Measurements from ENCODE around the gene TRAF3IP3.

TRAF3IP3 gene

DNA sequence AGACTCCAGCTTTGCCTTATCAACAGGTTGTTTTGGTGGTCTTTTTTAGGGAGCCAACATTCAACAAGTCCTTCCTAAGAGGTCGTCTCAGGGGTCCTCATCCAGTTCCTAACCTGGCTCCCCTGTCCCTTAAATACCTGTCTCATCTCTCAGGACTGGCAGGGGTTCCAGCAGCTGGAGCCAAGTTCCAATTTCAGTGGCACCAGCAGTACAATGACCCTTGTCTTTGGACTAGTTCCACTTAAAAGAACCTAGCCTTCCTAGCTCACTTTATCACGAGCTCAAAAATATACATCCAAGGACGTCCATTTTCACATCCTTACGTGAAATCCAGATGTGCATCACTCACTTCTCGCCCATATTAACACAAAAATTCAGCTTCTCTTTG is 18.7 kb upstream of the TRAF3IP3 start:
- DNase-seq (ENCODE audit: low read depth, low spot score), result no peak

DNA sequence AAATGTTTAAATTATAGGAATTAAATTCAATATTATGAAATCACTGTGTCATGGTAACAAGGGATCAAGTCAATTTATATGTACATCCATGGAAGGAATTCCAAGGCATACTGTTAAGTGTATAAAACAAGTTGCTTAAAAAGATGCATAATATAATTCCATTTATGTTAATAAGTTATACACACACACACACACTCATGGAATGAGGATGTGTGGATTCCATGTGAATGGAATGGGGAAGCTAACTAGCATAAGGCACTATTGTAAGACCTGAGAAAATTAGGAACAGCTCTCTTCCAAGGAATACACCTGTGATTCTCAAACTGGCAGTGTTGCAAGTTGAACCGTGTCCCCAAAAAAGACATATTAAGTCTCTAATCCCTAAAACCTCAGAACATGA is 17.6 kb upstream of the TRAF3IP3 start:
- DNase-seq (ENCODE audit: low read depth, low spot score), result no peak

DNA sequence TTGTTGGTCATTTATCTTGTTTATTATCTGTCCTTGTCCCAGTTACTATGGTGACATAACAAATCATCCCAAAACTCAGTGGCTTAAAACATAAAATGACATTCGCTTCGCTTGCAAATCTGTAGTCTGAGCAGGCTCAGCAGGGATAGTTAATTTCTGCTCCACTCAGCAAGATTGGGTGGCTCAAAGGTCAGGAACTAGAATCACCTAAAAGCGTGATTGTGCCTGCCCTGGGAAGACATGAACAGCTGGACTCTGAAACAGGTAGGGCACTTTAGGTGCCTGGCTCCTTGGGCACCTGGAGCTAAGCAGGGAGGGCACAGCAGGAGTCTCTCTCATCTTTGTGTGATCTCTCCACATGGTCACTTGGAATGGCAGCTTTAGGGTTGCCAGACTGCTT is 14.7 kb upstream of the TRAF3IP3 start:
- no peak for DNase-seq (ENCODE audit: low read depth, low spot score)

DNA sequence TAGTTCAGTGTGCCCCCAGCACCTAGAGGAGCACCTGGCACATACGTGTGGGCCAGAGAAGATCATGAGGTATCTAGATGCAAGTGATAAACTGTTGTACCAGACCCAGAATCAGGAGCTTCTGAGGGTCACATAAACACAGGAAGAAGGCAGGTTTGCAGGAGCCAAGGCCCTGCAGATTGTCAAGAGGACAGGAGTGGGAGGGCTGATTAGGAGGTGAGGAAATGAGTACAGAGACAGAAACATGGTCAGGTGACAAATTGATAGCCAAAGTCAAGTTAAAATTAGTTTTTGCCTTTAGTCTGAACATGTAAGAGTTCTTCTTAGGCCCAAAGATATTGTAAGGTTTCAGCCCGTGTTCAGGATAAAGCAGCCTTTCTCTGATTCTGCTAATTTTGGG is 14.0 kb upstream of the TRAF3IP3 start:
- DNase-seq (ENCODE audit: low read depth, low spot score), result no peak

DNA sequence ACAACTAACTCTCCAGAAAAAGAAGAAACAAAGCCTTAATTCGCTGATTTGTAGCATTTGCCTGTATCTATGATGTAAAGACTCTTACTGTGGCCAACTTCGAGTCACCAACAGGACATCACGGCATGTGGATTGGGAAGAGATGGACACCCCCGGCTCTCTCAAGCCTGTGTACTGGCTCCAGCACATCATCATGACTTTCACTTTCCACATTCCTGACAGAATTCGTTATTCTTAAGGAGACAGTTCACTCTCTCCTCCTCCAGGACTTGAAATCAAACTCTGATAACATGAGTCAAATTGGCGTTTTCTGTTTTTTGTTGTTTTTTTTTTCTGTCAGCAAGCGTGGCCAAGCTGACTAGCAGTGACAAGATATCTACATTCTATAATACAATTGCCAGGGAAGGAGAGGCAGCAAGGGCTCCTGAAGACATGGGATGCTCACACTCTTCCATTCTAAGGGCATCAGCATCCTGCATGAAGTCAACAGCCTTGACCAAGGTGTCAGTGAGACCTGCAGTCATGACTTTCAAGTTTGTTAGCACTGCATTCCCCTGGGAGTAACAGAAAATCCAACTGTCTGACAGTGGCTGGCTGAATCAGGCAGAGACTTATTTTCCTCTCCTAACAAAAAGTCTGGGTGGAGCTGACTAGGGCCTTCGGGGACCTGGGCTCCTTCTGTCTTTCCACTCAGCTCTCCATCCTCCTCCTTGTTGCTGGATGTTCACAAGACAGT is 13.3 kb upstream of the TRAF3IP3 start:
- DNase-seq (ENCODE audit: low read depth, low spot score), result no peak

DNA sequence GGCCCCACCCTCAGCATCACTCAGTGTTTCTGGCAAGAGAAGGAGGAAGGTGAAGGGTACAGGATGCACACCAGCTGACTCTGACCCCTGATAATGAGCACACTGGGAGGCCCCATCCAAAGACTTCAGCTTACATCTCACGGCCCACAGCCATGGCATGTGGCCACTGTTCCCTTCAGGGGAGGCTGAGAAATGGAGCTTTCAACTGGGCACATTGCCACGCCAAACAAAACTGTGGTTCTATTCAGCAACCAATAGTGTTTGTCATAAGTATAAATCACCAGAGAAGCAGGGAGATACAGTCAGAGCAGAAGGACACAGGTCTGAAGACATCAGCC is 12.7 kb upstream of the TRAF3IP3 start:
- no peak for DNase-seq (ENCODE audit: low read depth, low spot score)

DNA sequence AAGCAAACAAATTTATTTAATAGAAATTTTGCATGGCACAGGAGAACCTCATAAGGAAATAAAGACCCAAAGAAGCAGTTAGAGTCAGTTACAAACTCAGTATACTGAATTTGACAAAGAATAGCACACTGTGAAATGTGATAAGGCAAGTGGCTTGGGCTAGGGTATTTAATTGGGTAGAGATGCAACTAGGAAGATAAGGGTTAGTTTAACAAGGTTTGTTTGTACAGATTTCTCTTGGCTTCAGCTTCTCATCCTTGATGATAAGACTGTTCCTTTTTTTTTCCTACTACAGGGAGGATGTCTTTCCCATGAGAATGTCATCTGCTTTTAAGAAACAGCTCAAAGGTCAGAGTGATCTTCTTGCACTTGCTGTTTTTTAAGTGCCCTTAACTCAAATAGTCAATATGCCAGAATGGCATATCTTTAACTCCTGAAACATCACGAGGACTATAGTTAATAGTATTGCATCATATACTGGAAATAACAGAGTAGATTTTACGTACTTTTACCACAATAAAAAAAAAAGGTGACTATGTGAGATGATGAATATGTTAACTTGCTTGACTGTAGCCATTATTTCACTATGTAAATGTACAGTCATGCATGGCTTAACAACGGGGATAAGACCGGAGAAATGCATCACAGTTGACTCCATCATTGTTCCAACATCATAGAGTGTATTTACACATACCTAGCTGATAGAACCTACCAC is 9.2 kb upstream of the TRAF3IP3 start:
- DNase-seq (ENCODE audit: low read depth, low spot score), result no peak

DNA sequence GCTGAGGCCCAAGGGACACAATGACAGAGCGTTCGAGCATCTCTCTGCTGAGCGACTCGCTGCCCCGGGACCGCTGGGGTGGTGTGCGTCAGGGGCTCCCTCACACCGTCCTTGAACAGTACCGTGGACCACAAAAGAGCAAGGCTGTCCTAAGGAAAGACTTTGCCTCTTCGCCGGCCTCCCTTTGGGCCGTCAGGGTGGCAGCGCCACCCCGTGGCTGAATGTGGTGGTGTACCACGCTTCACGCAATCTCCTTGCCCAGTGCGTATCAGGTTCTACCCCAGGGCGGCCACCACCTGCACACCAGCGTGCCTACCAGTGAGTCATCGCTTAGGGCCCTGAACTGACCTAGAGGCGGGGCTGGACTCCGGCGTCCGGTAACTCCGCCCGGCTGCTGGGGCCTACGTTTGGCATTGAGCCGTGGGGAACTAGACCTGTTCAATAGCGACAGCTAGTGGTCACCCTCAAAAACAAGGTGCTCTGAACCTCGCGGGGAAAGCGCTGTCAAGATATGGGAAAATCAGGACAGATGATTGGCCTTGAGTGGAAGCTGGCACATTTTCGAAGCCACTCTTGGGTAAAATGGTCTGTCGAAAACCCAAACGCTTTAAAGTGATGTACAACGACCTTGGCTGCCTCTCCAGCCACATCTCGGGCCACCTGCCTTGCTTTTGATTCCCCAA is 8.1 kb upstream of the TRAF3IP3 start:
- DNase-seq (ENCODE audit: low read depth, low spot score), result peak; percentile 99

DNA sequence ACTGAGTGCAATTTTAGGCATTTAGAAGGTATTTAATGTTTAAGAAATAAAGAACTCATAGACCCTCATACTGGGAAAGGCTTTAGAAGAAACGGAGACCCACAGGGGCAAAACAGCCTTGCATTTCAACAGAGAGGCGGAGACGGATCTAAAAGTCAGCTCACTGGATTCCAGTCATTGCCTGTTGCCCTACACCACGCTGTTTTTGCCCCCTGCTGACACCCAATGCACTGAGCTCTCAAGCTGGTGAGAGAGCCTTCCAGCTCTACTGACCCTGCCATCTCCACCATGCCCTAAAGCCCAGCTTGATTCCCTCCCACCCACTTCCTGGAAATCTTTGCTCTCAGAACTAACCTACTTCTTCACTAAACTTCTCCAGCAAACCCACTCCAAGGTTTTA is 7.2 kb upstream of the TRAF3IP3 start:
- peak; percentile 20 for DNase-seq (ENCODE audit: low read depth, low spot score)

DNA sequence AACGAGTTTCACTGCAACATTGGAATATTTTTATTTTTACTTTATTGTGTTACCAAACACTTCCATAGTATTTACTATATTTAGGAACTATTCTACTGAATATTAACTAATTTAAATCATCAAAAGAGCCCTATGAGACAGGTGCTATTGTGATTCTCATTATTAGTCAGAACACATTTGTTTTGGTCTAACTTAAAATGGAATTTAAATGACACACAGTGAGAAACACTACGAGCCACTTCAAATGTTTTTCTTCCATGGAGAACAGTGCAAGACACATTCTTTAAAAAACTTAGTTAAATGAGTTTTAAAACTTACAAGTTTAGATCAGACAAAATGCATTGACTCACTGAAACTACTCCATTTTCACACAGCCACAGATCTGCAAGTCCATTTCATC is 6.6 kb upstream of the TRAF3IP3 start:
- no peak for DNase-seq (ENCODE audit: low read depth, low spot score)

DNA sequence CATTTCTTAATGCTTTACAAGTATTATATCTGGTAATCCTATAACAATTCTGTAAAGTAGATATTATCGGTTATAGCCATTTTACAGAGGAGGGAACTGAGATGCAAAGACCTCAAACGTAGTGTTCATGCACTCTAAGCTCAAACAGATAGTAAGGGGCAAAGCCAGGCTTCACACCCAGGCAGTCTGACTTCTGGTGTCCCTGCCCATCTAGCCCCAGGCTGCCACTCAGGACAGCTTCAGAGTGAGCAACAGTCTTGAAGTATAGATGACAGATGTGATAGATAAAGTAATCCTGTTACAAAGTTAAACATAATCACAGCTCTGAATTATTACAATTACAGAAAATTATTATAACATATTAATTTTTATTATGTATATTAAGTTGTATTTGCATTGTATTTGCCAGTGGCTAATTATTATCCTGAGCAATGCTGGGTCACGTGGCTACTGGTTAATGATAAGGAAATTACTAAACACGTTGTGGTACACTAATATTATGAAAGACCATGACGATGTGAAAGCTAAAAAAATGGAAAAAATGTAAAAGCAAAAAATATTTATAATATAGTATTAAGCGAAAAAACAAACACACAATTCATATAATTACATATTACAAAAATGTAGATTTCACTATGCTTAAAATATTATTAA is 6.1 kb upstream of the TRAF3IP3 start:
- DNase-seq (ENCODE audit: low read depth, low spot score), result no peak

DNA sequence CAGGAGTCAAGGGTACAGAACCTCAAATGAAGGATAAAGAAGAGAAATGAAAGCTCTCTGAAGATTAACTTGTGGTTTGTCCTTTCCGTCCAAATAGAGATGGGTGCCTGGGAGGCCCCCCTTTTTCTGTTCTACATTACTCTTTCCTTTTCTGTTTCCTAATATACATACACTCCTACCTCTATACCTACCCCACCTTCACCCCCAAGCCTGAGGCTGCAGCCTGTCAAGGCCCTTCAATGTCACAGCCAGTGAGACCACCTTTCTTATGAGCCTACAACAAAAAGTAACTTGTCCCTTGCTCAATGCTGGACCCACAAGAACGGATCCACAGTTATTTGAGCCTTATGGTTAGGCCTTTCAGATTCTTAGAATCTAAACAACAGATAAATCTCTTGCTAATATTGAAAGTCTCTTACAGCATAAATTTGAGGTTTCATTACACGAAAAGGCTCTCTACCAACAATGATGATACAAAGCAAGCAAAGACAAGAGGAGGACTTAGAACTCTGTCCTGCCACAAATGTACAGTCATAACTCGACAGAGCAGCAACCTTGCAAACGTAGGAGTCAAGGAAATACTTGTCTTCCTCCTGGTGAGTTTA is 4.1 kb upstream of the TRAF3IP3 start:
- DNase-seq (ENCODE audit: low read depth, low spot score), result no peak

DNA sequence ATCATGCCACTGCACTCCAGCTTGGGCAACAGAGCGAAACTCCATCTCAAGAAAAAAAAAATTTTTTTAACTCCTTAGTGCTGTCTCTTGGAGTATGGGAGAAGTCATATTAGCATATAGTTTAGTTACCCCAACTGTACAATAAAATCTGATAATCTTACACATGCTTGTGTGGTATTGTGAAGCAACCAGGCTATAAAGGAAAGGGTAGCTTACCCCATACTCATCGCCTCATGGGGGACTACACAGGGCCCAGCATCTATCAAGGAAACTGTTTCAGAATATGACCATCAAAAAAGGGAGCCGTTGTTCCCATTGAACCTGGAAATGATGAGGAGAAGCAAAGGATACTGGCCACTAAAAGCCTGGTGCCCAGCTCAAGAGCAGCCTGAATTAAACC is 3.0 kb upstream of the TRAF3IP3 start:
- no peak for DNase-seq (ENCODE audit: low read depth, low spot score)

DNA sequence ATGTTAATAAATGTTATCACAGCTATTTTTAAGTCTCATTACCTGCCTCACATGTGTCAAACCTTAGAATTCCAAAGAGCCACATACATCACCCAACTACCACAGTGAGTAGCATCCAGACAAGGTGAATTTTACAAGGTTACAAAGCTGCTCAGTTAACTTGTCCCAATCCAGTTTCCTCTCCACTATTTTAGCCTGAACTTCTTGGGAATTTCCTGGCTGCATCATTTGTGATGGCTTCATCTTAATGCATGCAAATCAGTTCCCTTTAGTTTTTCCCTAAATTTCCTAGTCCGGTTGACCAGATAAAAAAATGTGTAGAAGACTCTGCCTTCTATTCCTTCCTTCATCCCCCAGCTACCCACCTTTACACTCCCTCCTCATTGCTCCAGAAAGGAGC is 597 bp upstream of the TRAF3IP3 start:
- DNase-seq (ENCODE audit: low read depth, low spot score), result no peak

DNA sequence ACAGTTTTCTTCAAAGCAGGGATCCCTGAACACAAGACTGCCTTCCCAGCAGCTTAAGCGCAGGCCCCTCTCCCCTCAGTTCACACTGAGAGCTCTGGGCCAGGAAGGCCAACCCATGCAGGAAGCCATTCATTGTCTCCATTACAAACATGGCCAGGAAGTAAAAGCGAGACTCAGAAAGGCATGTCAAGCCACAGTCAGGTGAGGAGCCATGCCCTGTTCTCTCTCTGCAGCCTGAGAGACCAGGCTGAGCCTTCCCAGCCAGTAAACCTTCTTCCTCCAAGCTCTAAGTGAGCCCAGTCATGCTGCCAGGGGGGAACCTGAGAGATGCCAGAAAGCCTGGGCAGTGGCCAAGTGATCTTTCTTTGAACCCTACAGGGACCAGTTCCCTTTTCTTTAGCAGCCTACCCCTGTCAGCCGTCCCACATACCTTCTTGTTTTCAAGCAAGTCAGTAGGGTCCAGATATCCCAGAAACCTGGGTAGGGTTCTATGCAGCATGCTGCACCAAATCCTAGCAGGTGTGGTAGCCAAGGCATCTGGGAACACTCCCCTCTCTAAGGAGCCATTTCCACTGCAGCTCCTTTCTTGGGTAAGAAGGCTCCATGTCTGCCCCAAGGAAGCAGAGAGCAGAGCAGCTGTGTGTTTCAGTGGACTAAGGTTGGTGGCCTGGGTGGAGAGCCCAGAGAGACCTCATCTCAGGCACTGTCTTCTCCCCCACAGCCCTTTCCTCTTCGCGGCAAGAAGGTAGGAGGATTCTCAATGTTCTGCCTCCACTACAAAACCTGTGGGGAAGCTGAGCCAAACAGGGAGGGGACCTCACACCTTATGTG is 977 bp downstream of the TRAF3IP3 start:
- no peak for DNase-seq (ENCODE audit: low read depth, low spot score)

DNA sequence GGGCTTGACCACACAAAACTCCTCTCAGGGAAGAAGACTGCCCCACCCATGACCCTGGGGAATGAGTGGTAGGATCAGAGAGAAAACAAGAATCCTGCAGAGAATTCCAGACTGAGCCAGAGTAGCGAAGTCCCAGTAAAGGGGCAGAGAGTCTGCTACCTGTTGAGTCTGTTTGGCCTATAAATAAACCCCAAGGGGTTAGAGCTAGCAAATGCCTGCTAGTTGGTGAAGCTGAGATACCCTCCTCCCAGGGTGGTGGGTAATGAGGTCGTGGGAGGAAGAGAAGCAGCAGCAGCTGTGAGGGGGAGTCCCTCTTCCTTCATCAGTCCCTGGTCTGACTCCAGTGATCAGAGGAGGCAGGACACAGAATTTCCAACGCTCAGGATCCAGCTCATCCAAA is 2.5 kb downstream of the TRAF3IP3 start:
- no peak for DNase-seq (ENCODE audit: low read depth, low spot score)

DNA sequence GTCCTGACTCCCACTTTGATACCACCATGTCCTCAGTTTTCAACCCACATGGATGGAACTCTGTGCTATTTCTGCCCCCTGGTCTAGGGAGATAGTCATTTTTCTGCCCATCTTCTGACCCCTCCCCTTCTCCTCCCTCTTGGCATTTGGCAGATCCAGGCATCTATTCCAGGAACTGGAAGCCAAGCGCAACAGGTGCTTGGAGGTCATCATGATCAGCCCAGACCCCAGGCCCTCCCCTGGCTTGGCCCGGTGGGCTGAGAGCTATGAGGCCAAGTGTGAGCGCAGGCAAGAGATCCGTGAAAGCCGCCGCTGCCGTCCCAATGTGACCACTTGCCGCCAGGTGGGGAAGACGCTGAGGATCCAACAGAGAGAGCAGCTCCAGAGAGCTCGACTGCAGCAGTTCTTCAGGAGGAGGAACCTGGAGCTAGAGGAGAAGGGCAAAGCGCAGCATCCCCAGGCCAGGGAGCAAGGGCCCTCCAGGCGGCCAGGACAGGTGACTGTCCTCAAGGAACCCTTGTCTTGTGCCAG is 4.0 kb downstream of the TRAF3IP3 start:
- DNase-seq (ENCODE audit: low read depth, low spot score), result no peak

DNA sequence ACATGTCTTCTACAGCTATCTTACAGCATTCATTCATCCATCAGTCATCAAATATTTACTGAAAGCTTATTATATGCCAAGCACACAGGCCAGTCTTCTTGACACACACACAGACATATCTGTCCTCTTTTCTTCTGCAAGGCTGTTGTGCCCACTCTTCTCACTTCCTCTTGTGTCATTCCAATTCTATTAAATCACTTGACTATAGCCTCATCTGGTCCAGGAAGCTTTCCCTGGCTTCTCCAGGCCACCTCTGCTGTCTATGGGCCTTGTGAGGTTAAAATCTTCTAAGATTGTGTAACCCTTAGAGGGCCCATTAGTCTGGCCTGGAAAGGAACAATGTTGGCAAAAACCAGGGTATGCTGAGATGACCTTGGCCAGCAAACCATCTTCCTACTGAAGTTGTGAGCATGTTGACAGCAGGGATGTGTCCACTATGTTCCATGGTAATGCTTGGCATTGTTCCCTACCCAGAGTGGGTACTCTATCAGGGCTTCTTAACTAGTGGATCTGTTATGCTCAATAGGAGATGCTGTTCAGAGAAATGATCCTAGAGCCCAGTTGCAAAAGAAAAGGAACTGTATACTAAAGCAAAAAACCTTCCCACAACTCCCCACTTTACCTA is 5.3 kb downstream of the TRAF3IP3 start:
- DNase-seq (ENCODE audit: low read depth, low spot score), result no peak

DNA sequence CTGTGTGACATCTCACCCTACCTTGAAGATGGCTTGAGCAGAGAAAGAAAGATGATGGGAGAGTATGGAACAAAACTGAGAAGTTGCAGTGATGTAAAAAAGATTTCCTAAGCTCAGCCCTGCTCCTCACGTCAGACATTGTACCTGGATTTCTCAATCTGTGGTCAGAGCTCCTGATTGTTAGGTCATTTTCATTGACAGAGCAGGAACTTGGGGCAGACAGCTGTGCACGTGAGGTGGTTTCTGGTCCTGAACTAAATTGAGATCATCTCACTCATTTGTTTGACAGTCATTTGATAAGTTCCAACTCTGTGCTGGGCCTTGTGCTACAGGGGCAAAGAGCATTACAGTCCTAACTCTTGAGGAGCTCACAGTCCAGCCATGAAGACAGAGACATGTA is 10.2 kb downstream of the TRAF3IP3 start:
- no peak for DNase-seq (ENCODE audit: low read depth, low spot score)

DNA sequence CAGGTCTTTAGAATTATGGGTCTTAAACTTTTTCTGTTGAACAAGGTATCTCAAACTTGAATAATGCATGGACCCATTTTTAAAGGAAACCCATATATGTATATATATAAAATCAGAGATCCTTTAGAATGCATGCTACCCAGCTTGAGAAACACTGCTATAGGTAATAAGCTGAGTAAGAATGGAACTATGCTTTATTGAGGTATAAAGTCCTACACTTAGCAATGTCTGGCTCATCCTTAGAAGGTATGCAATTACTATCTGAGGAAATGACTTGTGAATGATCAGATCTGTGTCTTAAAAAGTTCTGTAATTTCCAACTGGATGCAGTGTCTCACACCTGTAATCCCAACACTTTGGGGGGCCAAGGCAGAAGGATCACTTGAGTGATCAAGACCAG is 11.2 kb downstream of the TRAF3IP3 start:
- DNase-seq (ENCODE audit: low read depth, low spot score), result no peak

DNA sequence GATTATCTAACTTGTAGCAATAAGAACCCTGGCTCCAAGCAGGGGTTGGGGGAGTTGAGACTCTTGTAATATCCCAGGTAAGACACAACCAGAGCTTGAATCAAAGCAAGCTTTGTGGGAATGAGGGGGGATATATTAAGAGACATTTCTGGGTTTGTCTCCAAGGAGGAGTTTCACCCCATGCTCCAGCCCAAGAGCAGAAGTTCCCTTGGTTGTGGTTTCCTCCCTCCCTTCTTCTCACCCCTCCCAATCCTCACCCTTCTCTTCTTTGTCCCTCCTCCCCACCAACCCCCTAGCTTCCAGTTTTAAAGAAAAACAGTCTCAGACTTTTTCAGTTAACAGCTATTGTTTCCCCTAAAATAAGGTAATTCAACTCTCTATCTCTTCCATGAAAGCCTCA is 11.9 kb downstream of the TRAF3IP3 start:
- DNase-seq (ENCODE audit: low read depth, low spot score), result no peak
